ENCODE data around the gene MYO3B. TPM values are rescaled to one million over a fixed set of nuclear protein-coding genes. Genes with fewer than 3 reads are reported as not detected.

The MYO3B gene
- total and polyA plus RNA-seq, 2 donors (not counting 3 experiments of a cell fraction or from before 2014, with no cell fraction given) = 0.03 TPM; not detected in 1

DNA sequence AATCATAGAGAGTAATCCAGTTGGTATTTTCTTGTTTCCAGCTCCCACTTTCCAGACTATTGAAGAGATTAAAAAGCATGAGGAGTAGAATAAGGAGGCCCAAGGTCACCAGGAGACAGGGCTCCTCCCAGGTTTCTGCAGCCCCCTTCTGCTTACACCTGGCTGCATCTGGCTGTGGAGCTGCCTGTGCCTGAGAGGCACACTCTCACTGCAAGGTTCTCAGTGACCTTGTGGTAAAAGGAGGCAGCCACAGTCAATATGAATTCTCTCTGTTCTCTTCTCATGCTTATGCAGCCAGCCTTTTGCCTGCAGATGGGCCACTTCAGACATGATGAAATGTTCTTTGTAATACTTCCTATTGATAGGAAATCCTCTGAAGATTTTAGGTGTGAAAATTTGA is 233.7 kb downstream of the MYO3B start:
- dilution Hi-C loops (cut with MboI; ENCODE audit: extremely low pct_ligation_motif_present, low sequenced_read_pairs) (no loop called here), intact Hi-C loops (cut with micrococcal nuclease) (no loop called here)
- peaks cover 14 to 28% of the 10 kb centered on the region in 2 experiments for H3K27me3 ChIP-seq (ENCODE audit: control insufficient read depth in 2 of 2, insufficient read depth in 2 of 2, low read length in 2 of 2)
- no peak overlapping the region for H3K9ac ChIP-seq (replicated peaks; ENCODE audit: extremely low read depth, insufficient read depth, low read length)
- no peaks in the 10 kb centered on the region for H3K9me3 ChIP-seq (replicated peaks; ENCODE audit: control insufficient read depth, insufficient read depth, low read length)
- H4K20me1 ChIP-seq (replicated peaks; ENCODE audit: control insufficient read depth, extremely low read depth, insufficient read depth, low read length) = no peaks in the 10 kb centered on the region
- no peak overlapping the region for H3K27ac ChIP-seq (ENCODE audit: insufficient read depth, low read depth, low read length)
- H3K36me3 ChIP-seq (ENCODE audit: control insufficient read depth in 2 of 2, extremely low read depth in 1 of 2, insufficient read depth in 2 of 2, low read length in 2 of 2) = no peaks in the 10 kb centered on the region
- no peak for DNase-seq (ENCODE audit: low read depth, low spot score)
- no peak overlapping the region for H3K4me2 ChIP-seq (ENCODE audit: insufficient read depth, low read length)
- BruUV-seq (replicated peaks) = no TSS peak
- FAIRE-seq = no peak
- no peak overlapping the region for H3K4me3 ChIP-seq (replicated peaks in 1 of 3; ENCODE audit: insufficient read depth in 1 of 3, low read depth in 1 of 3, low read length in 3 of 3)
- H3K4me1 ChIP-seq (ENCODE audit: control insufficient read depth, extremely low read depth, insufficient read depth, low read length) = peaks cover 3% of the 10 kb centered on the region
- H3K9me1 ChIP-seq (replicated peaks; ENCODE audit: control insufficient read depth, extremely low read depth, insufficient read depth, low read length) = no peaks in the 10 kb centered on the region
- POLR2A ChIA-PET = no interaction called here
- TF ChIP-seq MYC (IDR thresholded peaks at IDR 0.05; ENCODE audit: low read depth, low read length) (no peak), GATA2 (IDR thresholded peaks at IDR 0.05; ENCODE audit: insufficient read depth, insufficient read length, low read depth, low read length) (no peak), JUN (IDR thresholded peaks at IDR 0.05; ENCODE audit: borderline replicate concordance, insufficient read depth, insufficient read length, low read depth) (no peak), POLR2AphosphoS5 (IDR thresholded peaks at IDR 0.05; ENCODE audit: insufficient read depth, low read depth, low read length) (no peak), POLR2A (IDR thresholded peaks at IDR 0.05; ENCODE audit: low read depth, low read length) (no peak), FOS (IDR thresholded peaks at IDR 0.05; ENCODE audit: borderline replicate concordance, insufficient read depth, low read length) (no peak), EZH2 (IDR thresholded peaks at IDR 0.05; ENCODE audit: borderline replicate concordance, low read depth, low read length, severe bottlenecking) (no peak)
- TF ChIP-seq, protein P1, sequence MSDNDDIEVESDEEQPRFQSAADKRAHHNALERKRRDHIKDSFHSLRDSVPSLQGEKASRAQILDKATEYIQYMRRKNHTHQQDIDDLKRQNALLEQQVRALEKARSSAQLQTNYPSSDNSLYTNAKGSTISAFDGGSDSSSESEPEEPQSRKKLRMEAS (IDR thresholded peaks at IDR 0.05; ENCODE audit: insufficient read depth, insufficient read length) = no peak
- TF ChIP-seq, protein P2, sequence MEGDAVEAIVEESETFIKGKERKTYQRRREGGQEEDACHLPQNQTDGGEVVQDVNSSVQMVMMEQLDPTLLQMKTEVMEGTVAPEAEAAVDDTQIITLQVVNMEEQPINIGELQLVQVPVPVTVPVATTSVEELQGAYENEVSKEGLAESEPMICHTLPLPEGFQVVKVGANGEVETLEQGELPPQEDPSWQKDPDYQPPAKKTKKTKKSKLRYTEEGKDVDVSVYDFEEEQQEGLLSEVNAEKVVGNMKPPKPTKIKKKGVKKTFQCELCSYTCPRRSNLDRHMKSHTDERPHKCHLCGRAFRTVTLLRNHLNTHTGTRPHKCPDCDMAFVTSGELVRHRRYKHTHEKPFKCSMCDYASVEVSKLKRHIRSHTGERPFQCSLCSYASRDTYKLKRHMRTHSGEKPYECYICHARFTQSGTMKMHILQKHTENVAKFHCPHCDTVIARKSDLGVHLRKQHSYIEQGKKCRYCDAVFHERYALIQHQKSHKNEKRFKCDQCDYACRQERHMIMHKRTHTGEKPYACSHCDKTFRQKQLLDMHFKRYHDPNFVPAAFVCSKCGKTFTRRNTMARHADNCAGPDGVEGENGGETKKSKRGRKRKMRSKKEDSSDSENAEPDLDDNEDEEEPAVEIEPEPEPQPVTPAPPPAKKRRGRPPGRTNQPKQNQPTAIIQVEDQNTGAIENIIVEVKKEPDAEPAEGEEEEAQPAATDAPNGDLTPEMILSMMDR (IDR thresholded peaks at IDR 0.05; ENCODE audit: extremely low read depth in 1 of 2, insufficient read depth in 1 of 2, low read depth in 1 of 2, low read length in 2 of 2) = no peak
- CTCF ChIA-PET = interaction anchor here (1.0 to 6.4 kb wide), 3 partner anchors 14 to 402 kb away, joined by 3 to 115 read pairs (median 3); partner anchors contain the start of gene GAD1
- no peaks in the 10 kb centered on the region for H3K79me2 ChIP-seq (ENCODE audit: control insufficient read depth, insufficient read depth, low read length)
- H2AFZ ChIP-seq (ENCODE audit: low read depth, low read length) = no peak overlapping the region
